GM23248 (cell line): Measurements from ENCODE around the gene KCNQ5.

Source experiments
- EZH2 ChIP-seq: fragments of 200-600 bp; sonication (generic); IDR thresholded peaks from 2 replicates; pipeline ENCODE4 v1.6.1; 2018; ENCODE audit warnings: antibody characterized with exemption, mild to moderate bottlenecking; ENCODE audit not compliant: insufficient read depth, poor library complexity, severe bottlenecking
- EZH2phosphoT487 ChIP-seq: fragments of 200-600 bp; sonication (generic); IDR thresholded peaks from 2 replicates; pipeline ENCODE4 v1.6.1; 2018; ENCODE audit warnings: antibody characterized with exemption, moderate library complexity, mild to moderate bottlenecking, low read depth; ENCODE audit not compliant: insufficient read depth

DNA sequence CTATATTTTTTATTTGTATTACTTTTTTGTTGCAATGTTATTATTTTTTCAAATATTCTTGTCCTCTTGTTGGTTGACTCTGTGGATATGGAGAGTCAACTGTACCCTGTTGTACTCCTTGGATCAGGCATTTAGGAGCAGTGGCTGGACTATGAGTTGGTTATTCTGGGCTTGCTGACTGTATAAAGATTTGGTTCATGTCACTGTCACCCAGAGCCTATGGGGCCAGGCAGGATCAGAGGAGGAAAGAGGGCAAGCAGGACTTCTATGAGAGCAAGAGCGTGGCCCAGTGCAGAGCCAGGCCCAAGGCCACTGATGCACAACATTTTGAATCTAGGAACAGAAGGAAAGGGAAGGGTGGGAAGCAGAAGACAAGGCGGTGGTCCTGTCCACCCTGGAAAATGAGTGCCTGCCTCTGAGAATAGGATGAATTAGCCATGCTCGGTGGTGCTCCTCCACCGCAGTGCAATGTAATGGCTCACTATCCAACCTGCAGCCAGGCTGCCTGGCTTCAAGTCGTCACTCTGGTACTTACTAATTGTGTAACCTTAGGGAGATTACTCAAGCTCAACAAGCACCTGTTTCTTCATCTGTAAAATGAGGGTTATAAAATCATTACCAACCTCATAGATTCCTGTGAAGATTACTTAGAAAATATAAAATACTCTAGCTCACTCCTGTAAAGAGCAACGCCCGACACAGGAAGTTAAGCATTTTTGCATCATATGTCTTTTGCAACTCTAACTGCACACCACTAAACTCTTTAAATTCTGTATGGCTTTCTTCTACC lies 192.1 kb downstream of the KCNQ5 start:
- TF ChIP-seq EZH2 (no peak), EZH2phosphoT487 (no peak)
